ENCODE results near the gene OR4D10. TPM values are rescaled to one million over a fixed set of nuclear protein-coding genes. Genes with fewer than 3 reads are reported as not detected.
A peak's percentile ranks its signal among the peaks of the same experiment; 100 is the strongest.
"Not testable (repeated sequence)": the region's sequence is repeated elsewhere in the genome, so short reads cannot be mapped to it uniquely, and the experiment has no call there.

The OR4D10 gene
- total and polyA plus RNA-seq, 10 donors = not detected

DNA sequence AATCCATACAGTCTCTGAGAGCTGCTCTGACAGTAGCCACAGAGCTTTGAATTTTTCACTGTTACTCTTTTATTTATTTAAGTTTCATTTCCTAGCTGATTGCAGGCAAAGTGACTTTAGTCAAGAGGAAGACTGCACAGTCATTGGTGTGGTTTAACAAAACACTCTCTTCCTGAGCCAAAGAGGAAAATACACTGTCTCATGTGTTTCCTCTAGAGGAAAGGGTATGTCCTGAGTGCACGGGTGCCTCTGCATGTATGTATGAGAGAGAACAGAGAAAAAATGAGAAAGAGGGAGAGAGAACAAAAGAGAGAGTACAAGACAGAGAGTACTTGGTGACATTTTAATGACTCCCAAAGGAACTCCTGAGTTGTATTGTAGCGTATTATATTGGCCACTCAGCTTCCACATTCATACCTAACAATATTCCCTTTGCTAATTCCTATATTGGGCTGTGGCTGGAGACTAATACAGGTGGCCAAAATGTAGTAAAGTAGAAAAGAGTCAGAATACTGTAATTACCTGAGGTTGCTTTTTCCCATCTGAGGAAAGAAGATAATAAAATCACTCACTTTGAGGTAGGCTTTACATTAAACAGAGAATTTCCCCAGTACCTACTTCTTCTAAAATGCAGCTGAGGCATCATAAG, 38.0 kb downstream of the OR4D10 start, which contains the start of gene OR4D9:
Gene OR4D9, plus strand, starts transcription at position 599 of the 649 bp plus-strand sequence. CDS start 3,374 bp downstream, outside the sequence.
- intact Hi-C loops (cut with DNase I; ENCODE audit: low total_unique reads) = no loop called here
- H3K27ac ChIP-seq = peak within 1 kb of the TSS in 3 of 8 donors; percentile 15 to 53 (median 27)
- no peak for DNase-seq
- no peak within 1 kb of the TSS for H3K4me3 ChIP-seq
- peaks cover 0 to 8% (median 0%) of the 10 kb centered on the region in 7 donors for H3K27me3 ChIP-seq (replicated peaks in 1 of 7)
- H3K36me3 ChIP-seq = no peaks in the 10 kb centered on the region
- H3K9me3 ChIP-seq = no peaks in the 10 kb centered on the region
- WGBS, 5 donors = 8 to 16% (median 12%) methylated on average over 2 of the region's 2 CpGs
- H3K4me1 ChIP-seq = peaks cover 0 to 20% (median 12%) of the 10 kb centered on the region in 6 donors
- TF ChIP-seq POLR2A (IDR thresholded peaks at IDR 0.05) (no peak), POLR2AphosphoS5 (IDR thresholded peaks at IDR 0.05) (no peak)
- TF ChIP-seq, protein P1, sequence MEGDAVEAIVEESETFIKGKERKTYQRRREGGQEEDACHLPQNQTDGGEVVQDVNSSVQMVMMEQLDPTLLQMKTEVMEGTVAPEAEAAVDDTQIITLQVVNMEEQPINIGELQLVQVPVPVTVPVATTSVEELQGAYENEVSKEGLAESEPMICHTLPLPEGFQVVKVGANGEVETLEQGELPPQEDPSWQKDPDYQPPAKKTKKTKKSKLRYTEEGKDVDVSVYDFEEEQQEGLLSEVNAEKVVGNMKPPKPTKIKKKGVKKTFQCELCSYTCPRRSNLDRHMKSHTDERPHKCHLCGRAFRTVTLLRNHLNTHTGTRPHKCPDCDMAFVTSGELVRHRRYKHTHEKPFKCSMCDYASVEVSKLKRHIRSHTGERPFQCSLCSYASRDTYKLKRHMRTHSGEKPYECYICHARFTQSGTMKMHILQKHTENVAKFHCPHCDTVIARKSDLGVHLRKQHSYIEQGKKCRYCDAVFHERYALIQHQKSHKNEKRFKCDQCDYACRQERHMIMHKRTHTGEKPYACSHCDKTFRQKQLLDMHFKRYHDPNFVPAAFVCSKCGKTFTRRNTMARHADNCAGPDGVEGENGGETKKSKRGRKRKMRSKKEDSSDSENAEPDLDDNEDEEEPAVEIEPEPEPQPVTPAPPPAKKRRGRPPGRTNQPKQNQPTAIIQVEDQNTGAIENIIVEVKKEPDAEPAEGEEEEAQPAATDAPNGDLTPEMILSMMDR (IDR thresholded peaks at IDR 0.05 in 8 of 11, conservative IDR thresholded peaks at IDR 0.05 in 3 of 11) = no peak

DNA sequence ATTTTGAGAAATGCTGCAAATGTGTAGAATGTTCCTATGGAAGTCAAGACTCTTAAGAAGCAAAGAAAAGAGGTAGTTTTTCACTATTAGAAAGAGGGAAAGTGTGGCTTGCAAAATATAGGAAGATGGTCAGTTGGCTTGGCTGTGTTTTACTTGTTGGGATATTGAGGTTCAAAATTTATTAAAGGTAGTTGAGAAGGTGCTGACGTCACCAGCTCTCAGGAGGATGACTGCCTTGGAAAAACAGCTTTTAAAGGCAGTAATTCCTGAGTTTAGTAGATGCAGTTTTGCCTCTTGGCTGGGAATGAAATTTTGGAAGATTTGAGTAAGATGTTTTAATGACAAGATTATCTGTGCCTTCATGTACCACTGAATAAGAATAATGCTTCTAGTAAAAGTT, 38.6 kb downstream of the OR4D10 start:
- Histone ChIP-seq H3K36me3 (no peaks in the 10 kb centered on the region), H3K9me3 (no peaks in the 10 kb centered on the region), H3K27me3 (replicated peaks in 1 of 7) (peaks cover 0 to 8% (median 0%) of the 10 kb centered on the region in 7 donors), H3K27ac (no peak overlapping the region), H3K4me1 (peaks cover 0 to 20% (median 12%) of the 10 kb centered on the region in 6 donors), H3K4me3 (no peak overlapping the region)
- no peak for DNase-seq
- intact Hi-C loops (cut with DNase I; ENCODE audit: low total_unique reads) = no loop called here
- WGBS, 5 donors = 54 to 74% (median 69%) methylated on average over 1 of the region's 1 CpG
- TF ChIP-seq POLR2AphosphoS5 (IDR thresholded peaks at IDR 0.05) (no peak), POLR2A (IDR thresholded peaks at IDR 0.05) (no peak)
- TF ChIP-seq, protein P1 (IDR thresholded peaks at IDR 0.05 in 8 of 11, conservative IDR thresholded peaks at IDR 0.05 in 3 of 11) = no peak

DNA sequence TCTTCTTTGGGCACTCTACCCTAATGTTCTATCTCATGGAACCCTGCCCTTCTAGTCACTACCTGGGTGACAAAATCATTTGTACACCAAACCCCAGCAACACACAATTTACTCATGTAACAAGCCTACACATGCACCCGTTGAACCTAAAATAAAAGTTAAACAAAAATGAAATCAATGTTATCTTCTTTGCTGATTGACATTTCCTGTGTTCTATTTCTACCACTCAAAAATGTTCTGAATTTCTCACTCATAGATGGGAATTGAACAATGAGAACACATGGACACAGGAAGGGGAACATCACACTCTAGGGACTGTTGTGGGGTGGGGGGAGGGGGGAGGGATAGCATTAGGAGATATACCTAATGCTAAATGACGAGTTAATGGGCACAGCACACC, 47.0 kb downstream of the OR4D10 start:
- H3K4me3 ChIP-seq; H3K27ac ChIP-seq; H3K4me1 ChIP-seq; H3K36me3 ChIP-seq; intact Hi-C loops (cut with DNase I; ENCODE audit: low total_unique reads); H3K27me3 ChIP-seq (replicated peaks in 1 of 7); H3K9me3 ChIP-seq; DNase-seq: not testable (repeated sequence)
- WGBS, 5 donors = 60 to 75% (median 62%) methylated on average over 2 of the region's 2 CpGs

DNA sequence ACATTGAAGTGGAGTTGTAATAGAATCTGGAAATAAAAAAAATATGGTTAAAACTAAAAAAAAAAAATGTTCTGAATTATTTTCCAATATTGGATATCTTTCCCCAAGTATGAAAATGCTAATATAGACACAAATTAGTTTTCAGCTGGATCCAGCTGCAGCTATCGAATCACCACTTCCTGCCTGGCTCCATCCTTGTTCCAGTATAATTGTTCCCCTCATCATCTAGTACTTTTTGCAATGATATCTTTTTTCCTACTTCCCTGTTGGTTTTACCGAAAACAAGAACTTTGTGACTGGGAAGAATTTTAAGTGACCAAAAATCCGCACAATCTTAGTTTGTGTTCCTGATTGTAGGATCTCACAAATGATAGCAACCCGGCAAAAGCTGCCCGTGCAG, 47.6 kb downstream of the OR4D10 start:
- Histone ChIP-seq H3K27ac (no peak overlapping the region), H3K27me3 (replicated peaks in 1 of 7) (peaks cover 0 to 4% (median 0%) of the 10 kb centered on the region in 7 donors), H3K4me3 (no peak overlapping the region), H3K4me1 (no peaks in the 10 kb centered on the region), H3K9me3 (no peaks in the 10 kb centered on the region), H3K36me3 (no peaks in the 10 kb centered on the region)
- DNase-seq = no peak
- intact Hi-C loops (cut with DNase I; ENCODE audit: low total_unique reads) = no loop called here
- 81 to 90% (median 82%) methylated on average over 5 of the region's 5 CpGs for WGBS, 5 donors
- TF ChIP-seq POLR2A (IDR thresholded peaks at IDR 0.05) = no peak
- no peak for TF ChIP-seq POLR2AphosphoS5 (IDR thresholded peaks at IDR 0.05)
- TF ChIP-seq, protein P1 (IDR thresholded peaks at IDR 0.05 in 8 of 11, conservative IDR thresholded peaks at IDR 0.05 in 3 of 11) = no peak
